Measurements from ENCODE around the gene RNF168. TPM values are rescaled to one million over a fixed set of nuclear protein-coding genes. Genes with fewer than 3 reads are reported as not detected.
A peak's percentile ranks its signal among the peaks of the same experiment; 100 is the strongest.

Gene RNF168
- total RNA-seq, 1 donor from 2014 or later = 32.0 TPM

GRCh38 chr3:196492080-196492479 is 11.5 kb downstream of the RNF168 start:
- no peak overlapping the region for H3K27ac Mint-ChIP-seq (ENCODE audit: unreplicated experiment)
- TF ChIP-seq CTCF (IDR thresholded peaks at IDR 0.05; ENCODE audit: unreplicated experiment) = no peak
- H3K36me3 Mint-ChIP-seq (ENCODE audit: low read depth, unreplicated experiment) = peaks cover 5% of the 10 kb centered on the region
- no peaks in the 10 kb centered on the region for H3K9me3 Mint-ChIP-seq (ENCODE audit: unreplicated experiment)
- H3K27me3 Mint-ChIP-seq (ENCODE audit: unreplicated experiment) = no peaks in the 10 kb centered on the region
- DNase-seq (ENCODE audit: low spot score) = no peak
- H3K4me3 Mint-ChIP-seq (ENCODE audit: unreplicated experiment) = no peak overlapping the region
- no peaks in the 10 kb centered on the region for H3K4me1 Mint-ChIP-seq (ENCODE audit: unreplicated experiment)

- no peak for DNase-seq (ENCODE audit: low spot score)
- Mint-ChIP-seq H3K4me1 (ENCODE audit: unreplicated experiment) (no peaks in the 10 kb centered on the region), H3K27me3 (ENCODE audit: unreplicated experiment) (no peaks in the 10 kb centered on the region), H3K36me3 (ENCODE audit: low read depth, unreplicated experiment) (peaks cover 9% of the 10 kb centered on the region), H3K9me3 (ENCODE audit: unreplicated experiment) (no peaks in the 10 kb centered on the region), H3K27ac (ENCODE audit: unreplicated experiment) (no peak overlapping the region), H3K4me3 (ENCODE audit: unreplicated experiment) (no peak overlapping the region)
- TF ChIP-seq CTCF (IDR thresholded peaks at IDR 0.05; ENCODE audit: unreplicated experiment) = no peak
Measured at GRCh38 chr3:196489747-196490146, 13.8 kb downstream of the RNF168 start.

DNA sequence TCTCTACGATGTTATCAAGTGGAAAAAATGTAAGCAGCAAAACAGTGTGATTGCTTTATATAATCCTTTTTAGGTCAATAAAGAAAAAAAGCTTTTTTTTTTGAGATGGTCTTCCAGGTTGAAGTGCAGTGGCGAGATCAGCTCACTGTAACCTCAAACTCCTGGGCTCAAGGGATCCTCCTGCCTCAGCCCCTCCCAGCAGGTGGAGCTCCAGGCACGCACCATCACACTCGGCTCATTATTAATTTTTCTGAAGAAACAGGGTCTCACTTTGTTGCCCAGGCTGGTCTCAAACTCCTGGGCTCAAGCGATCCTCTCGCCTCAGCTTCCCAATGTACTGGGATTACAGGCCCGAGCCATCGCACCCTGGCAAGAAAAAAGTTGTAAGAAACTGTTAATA is 17.3 kb downstream of the RNF168 start:
- DNase-seq (ENCODE audit: low spot score) = peak; percentile 12
- H3K27me3 Mint-ChIP-seq (ENCODE audit: unreplicated experiment) = no peaks in the 10 kb centered on the region
- peak overlapping the region; percentile 57 for H3K27ac Mint-ChIP-seq (ENCODE audit: unreplicated experiment)
- peak overlapping the region; percentile 34 for H3K4me3 Mint-ChIP-seq (ENCODE audit: unreplicated experiment)
- no peak for TF ChIP-seq CTCF (IDR thresholded peaks at IDR 0.05; ENCODE audit: unreplicated experiment)
- H3K4me1 Mint-ChIP-seq (ENCODE audit: unreplicated experiment) = no peaks in the 10 kb centered on the region
- H3K9me3 Mint-ChIP-seq (ENCODE audit: unreplicated experiment) = no peaks in the 10 kb centered on the region
- H3K36me3 Mint-ChIP-seq (ENCODE audit: low read depth, unreplicated experiment) = peaks cover 17% of the 10 kb centered on the region

- TF ChIP-seq CTCF (IDR thresholded peaks at IDR 0.05; ENCODE audit: unreplicated experiment) = no peak
- no peak overlapping the region for H3K27ac Mint-ChIP-seq (ENCODE audit: unreplicated experiment)
- no peak overlapping the region for H3K4me3 Mint-ChIP-seq (ENCODE audit: unreplicated experiment)
- DNase-seq (ENCODE audit: low spot score) = no peak
- no peaks in the 10 kb centered on the region for H3K27me3 Mint-ChIP-seq (ENCODE audit: unreplicated experiment)
- no peaks in the 10 kb centered on the region for H3K4me1 Mint-ChIP-seq (ENCODE audit: unreplicated experiment)
- H3K9me3 Mint-ChIP-seq (ENCODE audit: unreplicated experiment) = no peaks in the 10 kb centered on the region
- peaks cover 23% of the 10 kb centered on the region for H3K36me3 Mint-ChIP-seq (ENCODE audit: low read depth, unreplicated experiment)
Measured at GRCh38 chr3:196477678-196478077, 25.9 kb downstream of the RNF168 start.

- H3K27ac Mint-ChIP-seq (ENCODE audit: unreplicated experiment) = no peak overlapping the region
- no peaks in the 10 kb centered on the region for H3K9me3 Mint-ChIP-seq (ENCODE audit: unreplicated experiment)
- DNase-seq (ENCODE audit: low spot score) = no peak
- no peaks in the 10 kb centered on the region for H3K27me3 Mint-ChIP-seq (ENCODE audit: unreplicated experiment)
- no peaks in the 10 kb centered on the region for H3K4me1 Mint-ChIP-seq (ENCODE audit: unreplicated experiment)
- H3K36me3 Mint-ChIP-seq (ENCODE audit: low read depth, unreplicated experiment) = peaks cover 11% of the 10 kb centered on the region
- no peak for TF ChIP-seq CTCF (IDR thresholded peaks at IDR 0.05; ENCODE audit: unreplicated experiment)
- H3K4me3 Mint-ChIP-seq (ENCODE audit: unreplicated experiment) = no peak overlapping the region
Measured at GRCh38 chr3:196472286-196472685, 31.3 kb downstream of the RNF168 start.

All from endothelial cell (in vitro differentiated cells).